Measurements from ENCODE around the gene TMEM248.
"Not testable (repeated sequence)": the region's sequence is repeated elsewhere in the genome, so short reads cannot be mapped to it uniquely, and the experiment has no call there.

The TMEM248 gene

GRCh38 chr7:66920769-66921395 is at the start of gene TMEM248:
TSS of gene TMEM248 (plus strand) at chr7:66921225. CDS start at chr7:66941866, 20,641 bp downstream.
- peak within 1 kb of the TSS; percentile 97 for H3K9ac ChIP-seq (ENCODE audit: low read length)

GRCh38 chr7:66873476-66873875 is 47.5 kb upstream of the TMEM248 start:
- Histone ChIP-seq H3K4me1 (ENCODE audit: control insufficient read depth, insufficient read depth, low read length) (peaks cover 5% of the 10 kb centered on the region), H3K36me3 (ENCODE audit: control insufficient read depth, insufficient read depth, low read length, severe bottlenecking) (peaks cover 9% of the 10 kb centered on the region), H3K27me3 (replicated peaks; ENCODE audit: control insufficient read depth, insufficient read depth, low read length) (no peaks in the 10 kb centered on the region), H3K4me3 (ENCODE audit: low read length) (no peak overlapping the region), H3K9ac (ENCODE audit: low read length) (no peak overlapping the region), H3K9me3 (ENCODE audit: control insufficient read depth, low read length) (no peaks in the 10 kb centered on the region)
- no peak for DNase-seq (ENCODE audit: low read depth)

More at GRCh38 chr7:66920769-66921395, at the start of gene TMEM248:
- H3K27me3 ChIP-seq (replicated peaks; ENCODE audit: control insufficient read depth, insufficient read depth, low read length) = no peaks in the 10 kb centered on the region
- H3K36me3 ChIP-seq (ENCODE audit: control insufficient read depth, insufficient read depth, low read length, severe bottlenecking) = no peaks in the 10 kb centered on the region
- peaks cover 15% of the 10 kb centered on the region for H3K4me1 ChIP-seq (ENCODE audit: control insufficient read depth, insufficient read depth, low read length)
- H3K9me3 ChIP-seq (ENCODE audit: control insufficient read depth, low read length) = no peaks in the 10 kb centered on the region
- DNase-seq (ENCODE audit: low read depth) = peak; percentile 94
- peak within 1 kb of the TSS; percentile 85 for H3K4me3 ChIP-seq (ENCODE audit: low read length)

- Histone ChIP-seq H3K36me3 (ENCODE audit: control insufficient read depth, insufficient read depth, low read length, severe bottlenecking) (peaks cover 16% of the 10 kb centered on the region), H3K27me3 (replicated peaks; ENCODE audit: control insufficient read depth, insufficient read depth, low read length) (no peaks in the 10 kb centered on the region), H3K9ac (ENCODE audit: low read length) (no peak overlapping the region), H3K4me1 (ENCODE audit: control insufficient read depth, insufficient read depth, low read length) (peaks cover 5% of the 10 kb centered on the region), H3K9me3 (ENCODE audit: control insufficient read depth, low read length) (no peaks in the 10 kb centered on the region), H3K4me3 (ENCODE audit: low read length) (no peak overlapping the region)
- peak; percentile 3 for DNase-seq (ENCODE audit: low read depth)
These were observed 43.3 kb upstream of the TMEM248 start for GRCh38 chr7:66877577-66878300.

- H3K9me3 ChIP-seq (ENCODE audit: control insufficient read depth, low read length); H3K27me3 ChIP-seq (replicated peaks; ENCODE audit: control insufficient read depth, insufficient read depth, low read length); H3K4me1 ChIP-seq (ENCODE audit: control insufficient read depth, insufficient read depth, low read length); H3K9ac ChIP-seq (ENCODE audit: low read length); H3K4me3 ChIP-seq (ENCODE audit: low read length); DNase-seq (ENCODE audit: low read depth): not testable (repeated sequence)
- H3K36me3 ChIP-seq (ENCODE audit: control insufficient read depth, insufficient read depth, low read length, severe bottlenecking) = peaks cover 19% of the 10 kb centered on the region
These were observed 42.7 kb upstream of the TMEM248 start for GRCh38 chr7:66878301-66878685.

GRCh38 chr7:66880053-66880452 is 41.0 kb upstream of the TMEM248 start:
- Histone ChIP-seq H3K9me3 (ENCODE audit: control insufficient read depth, low read length) (no peaks in the 10 kb centered on the region), H3K9ac (ENCODE audit: low read length) (no peak overlapping the region), H3K4me1 (ENCODE audit: control insufficient read depth, insufficient read depth, low read length) (peaks cover 5% of the 10 kb centered on the region), H3K36me3 (ENCODE audit: control insufficient read depth, insufficient read depth, low read length, severe bottlenecking) (peaks cover 20% of the 10 kb centered on the region), H3K4me3 (ENCODE audit: low read length) (no peak overlapping the region), H3K27me3 (replicated peaks; ENCODE audit: control insufficient read depth, insufficient read depth, low read length) (no peaks in the 10 kb centered on the region)
- DNase-seq (ENCODE audit: low read depth) = no peak

- H3K36me3 ChIP-seq (ENCODE audit: control insufficient read depth, insufficient read depth, low read length, severe bottlenecking) = peaks cover 24% of the 10 kb centered on the region
- H3K4me1 ChIP-seq (ENCODE audit: control insufficient read depth, insufficient read depth, low read length); H3K27me3 ChIP-seq (replicated peaks; ENCODE audit: control insufficient read depth, insufficient read depth, low read length); H3K9ac ChIP-seq (ENCODE audit: low read length); H3K9me3 ChIP-seq (ENCODE audit: control insufficient read depth, low read length); DNase-seq (ENCODE audit: low read depth); H3K4me3 ChIP-seq (ENCODE audit: low read length): not testable (repeated sequence)
These were observed 40.4 kb upstream of the TMEM248 start for GRCh38 chr7:66880577-66880976.

GRCh38 chr7:66883716-66884115 is 37.3 kb upstream of the TMEM248 start:
- H3K4me3 ChIP-seq (ENCODE audit: low read length) = no peak overlapping the region

GRCh38 chr7:66884556-66884955 is 36.5 kb upstream of the TMEM248 start:
- not testable (repeated sequence) for DNase-seq (ENCODE audit: low read depth); H3K27me3 ChIP-seq (replicated peaks; ENCODE audit: control insufficient read depth, insufficient read depth, low read length); H3K9ac ChIP-seq (ENCODE audit: low read length); H3K9me3 ChIP-seq (ENCODE audit: control insufficient read depth, low read length); H3K4me3 ChIP-seq (ENCODE audit: low read length); H3K4me1 ChIP-seq (ENCODE audit: control insufficient read depth, insufficient read depth, low read length)
- H3K36me3 ChIP-seq (ENCODE audit: control insufficient read depth, insufficient read depth, low read length, severe bottlenecking) = peaks cover 15% of the 10 kb centered on the region

More at GRCh38 chr7:66883716-66884115, 37.3 kb upstream of the TMEM248 start:
- Histone ChIP-seq H3K9ac (ENCODE audit: low read length) (no peak overlapping the region), H3K27me3 (replicated peaks; ENCODE audit: control insufficient read depth, insufficient read depth, low read length) (no peaks in the 10 kb centered on the region), H3K4me1 (ENCODE audit: control insufficient read depth, insufficient read depth, low read length) (peaks cover 6% of the 10 kb centered on the region), H3K36me3 (ENCODE audit: control insufficient read depth, insufficient read depth, low read length, severe bottlenecking) (peaks cover 24% of the 10 kb centered on the region), H3K9me3 (ENCODE audit: control insufficient read depth, low read length) (no peaks in the 10 kb centered on the region)
- no peak for DNase-seq (ENCODE audit: low read depth)

- Histone ChIP-seq H3K4me3 (ENCODE audit: low read length) (no peak overlapping the region), H3K4me1 (ENCODE audit: control insufficient read depth, insufficient read depth, low read length) (peaks cover 6% of the 10 kb centered on the region)
These were observed 34.9 kb upstream of the TMEM248 start for GRCh38 chr7:66886152-66886551.

GRCh38 chr7:66888223-66888622 is 32.8 kb upstream of the TMEM248 start:
- not testable (repeated sequence) for H3K36me3 ChIP-seq (ENCODE audit: control insufficient read depth, insufficient read depth, low read length, severe bottlenecking)

More at GRCh38 chr7:66886152-66886551, 34.9 kb upstream of the TMEM248 start:
- peaks cover 12% of the 10 kb centered on the region for H3K36me3 ChIP-seq (ENCODE audit: control insufficient read depth, insufficient read depth, low read length, severe bottlenecking)
- H3K9me3 ChIP-seq (ENCODE audit: control insufficient read depth, low read length) = no peaks in the 10 kb centered on the region
- no peaks in the 10 kb centered on the region for H3K27me3 ChIP-seq (replicated peaks; ENCODE audit: control insufficient read depth, insufficient read depth, low read length)
- DNase-seq (ENCODE audit: low read depth) = no peak
- H3K9ac ChIP-seq (ENCODE audit: low read length) = no peak overlapping the region

GRCh38 chr7:66894463-66895080 is 26.5 kb upstream of the TMEM248 start:
- peaks cover 23% of the 10 kb centered on the region for H3K36me3 ChIP-seq (ENCODE audit: control insufficient read depth, insufficient read depth, low read length, severe bottlenecking)
- H3K9me3 ChIP-seq (ENCODE audit: control insufficient read depth, low read length) = no peaks in the 10 kb centered on the region
- no peaks in the 10 kb centered on the region for H3K27me3 ChIP-seq (replicated peaks; ENCODE audit: control insufficient read depth, insufficient read depth, low read length)
- no peak overlapping the region for H3K4me3 ChIP-seq (ENCODE audit: low read length)
- DNase-seq (ENCODE audit: low read depth) = peak; percentile 14
- H3K4me1 ChIP-seq (ENCODE audit: control insufficient read depth, insufficient read depth, low read length) = no peaks in the 10 kb centered on the region
- H3K9ac ChIP-seq (ENCODE audit: low read length) = no peak overlapping the region

More at GRCh38 chr7:66888223-66888622, 32.8 kb upstream of the TMEM248 start:
- DNase-seq (ENCODE audit: low read depth); H3K9ac ChIP-seq (ENCODE audit: low read length); H3K4me3 ChIP-seq (ENCODE audit: low read length); H3K9me3 ChIP-seq (ENCODE audit: control insufficient read depth, low read length); H3K27me3 ChIP-seq (replicated peaks; ENCODE audit: control insufficient read depth, insufficient read depth, low read length); H3K4me1 ChIP-seq (ENCODE audit: control insufficient read depth, insufficient read depth, low read length): not testable (repeated sequence)

Measured in adipocyte (in vitro differentiated cells).